GM10266 (cell line): ENCODE results near the gene NCBP2L.

Experiments used
- DNase-seq: peaks from one replicate; pipeline ENCODE4 v3.0.0; 2012; ENCODE audit errors: extremely low spot score
- TF ChIP-seq, protein P1 (sequence below): IDR thresholded peaks from 2 replicates; pipeline ENCODE4 v1.5.1; 2012; ENCODE audit warnings: mild to moderate bottlenecking, low read depth; ENCODE audit not compliant: control insufficient read depth, insufficient read depth; ENCODE audit errors: missing control alignments

The NCBP2L gene

DNA sequence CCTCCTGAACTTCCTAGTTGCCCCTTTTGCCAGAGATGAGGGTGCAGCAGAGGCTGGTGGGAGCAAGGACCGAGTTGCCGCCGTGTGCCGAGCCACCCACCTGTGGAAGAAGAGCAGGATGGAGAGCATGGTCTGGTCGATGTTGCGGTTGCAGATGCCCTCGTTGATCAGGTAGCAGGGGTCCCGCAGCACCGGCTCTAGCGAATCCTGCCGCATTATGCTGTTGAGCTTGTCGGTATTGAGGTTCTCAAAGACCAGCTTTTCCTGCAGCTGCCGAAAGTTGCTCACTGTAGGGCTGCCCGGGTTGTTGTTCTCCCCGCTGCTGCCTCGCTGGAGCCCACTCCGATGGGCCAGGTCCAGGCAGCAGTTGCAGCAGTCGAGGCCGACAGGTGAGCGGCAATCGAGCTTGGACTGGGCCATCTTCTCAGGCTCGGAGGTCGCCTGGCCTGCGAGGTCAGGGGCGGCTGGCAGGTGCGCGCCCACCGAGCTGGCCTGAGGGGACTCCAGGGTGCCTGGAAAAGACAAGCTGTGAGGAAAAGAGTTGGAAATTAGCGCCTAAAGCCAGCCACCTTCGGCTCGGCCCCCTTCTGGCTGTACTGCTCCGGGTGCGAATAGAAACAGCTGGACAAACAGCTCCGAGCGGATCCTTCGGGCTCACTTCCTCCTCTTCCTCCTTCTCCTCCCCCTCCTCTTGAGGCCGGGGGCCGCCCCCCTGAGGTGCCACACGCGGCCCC, 2.4 kb upstream of the NCBP2L start:
- no peak for DNase-seq
- TF ChIP-seq, protein P1, sequence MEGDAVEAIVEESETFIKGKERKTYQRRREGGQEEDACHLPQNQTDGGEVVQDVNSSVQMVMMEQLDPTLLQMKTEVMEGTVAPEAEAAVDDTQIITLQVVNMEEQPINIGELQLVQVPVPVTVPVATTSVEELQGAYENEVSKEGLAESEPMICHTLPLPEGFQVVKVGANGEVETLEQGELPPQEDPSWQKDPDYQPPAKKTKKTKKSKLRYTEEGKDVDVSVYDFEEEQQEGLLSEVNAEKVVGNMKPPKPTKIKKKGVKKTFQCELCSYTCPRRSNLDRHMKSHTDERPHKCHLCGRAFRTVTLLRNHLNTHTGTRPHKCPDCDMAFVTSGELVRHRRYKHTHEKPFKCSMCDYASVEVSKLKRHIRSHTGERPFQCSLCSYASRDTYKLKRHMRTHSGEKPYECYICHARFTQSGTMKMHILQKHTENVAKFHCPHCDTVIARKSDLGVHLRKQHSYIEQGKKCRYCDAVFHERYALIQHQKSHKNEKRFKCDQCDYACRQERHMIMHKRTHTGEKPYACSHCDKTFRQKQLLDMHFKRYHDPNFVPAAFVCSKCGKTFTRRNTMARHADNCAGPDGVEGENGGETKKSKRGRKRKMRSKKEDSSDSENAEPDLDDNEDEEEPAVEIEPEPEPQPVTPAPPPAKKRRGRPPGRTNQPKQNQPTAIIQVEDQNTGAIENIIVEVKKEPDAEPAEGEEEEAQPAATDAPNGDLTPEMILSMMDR, result no peak

DNA sequence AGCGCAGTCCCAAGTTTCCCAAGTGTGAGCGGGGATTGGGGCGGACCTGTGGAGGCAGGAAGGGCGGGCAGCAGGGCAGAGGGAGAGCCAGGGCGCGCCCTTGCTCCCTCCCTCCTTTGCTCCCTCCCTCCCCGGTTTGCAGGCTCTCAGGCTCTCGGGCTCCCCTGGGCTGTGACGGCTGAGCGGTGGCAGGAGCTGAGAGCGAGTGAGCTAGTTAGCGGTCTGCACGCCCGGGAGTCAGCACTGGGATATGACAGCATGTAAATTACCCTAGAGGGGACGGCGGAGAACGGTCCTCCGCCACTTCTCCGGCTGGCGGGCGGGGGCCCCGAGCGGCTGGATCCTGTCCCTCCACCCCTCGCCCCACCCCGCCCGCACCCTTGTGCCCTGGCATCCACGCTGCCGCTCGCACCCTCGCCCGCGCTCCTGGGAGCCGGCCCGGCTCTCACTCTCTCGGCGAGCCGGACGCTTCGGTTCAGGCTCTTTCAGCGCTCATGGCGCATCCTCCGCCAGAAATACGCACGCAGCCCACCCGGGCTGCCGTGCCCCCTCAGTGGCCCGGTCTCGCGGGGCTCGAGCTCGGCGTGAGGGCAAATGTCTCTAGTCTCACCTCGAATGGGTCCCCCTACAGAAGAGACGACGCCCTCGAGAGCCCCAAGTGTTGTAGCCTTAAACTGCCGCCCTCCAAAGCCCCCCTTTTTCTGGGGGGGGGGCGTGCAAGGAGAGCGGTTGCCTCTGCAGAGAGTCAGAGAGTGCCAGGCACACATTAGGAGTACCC, 1.6 kb upstream of the NCBP2L start, which contains the start of gene TSC22D3:
Gene TSC22D3, minus strand, starts transcription at position 54 of the 778 bp plus-strand sequence. CDS start 368 bp downstream, outside the sequence.
- DNase-seq, result peak; percentile 50
- TF ChIP-seq, protein P1, result peak; percentile 19

DNA sequence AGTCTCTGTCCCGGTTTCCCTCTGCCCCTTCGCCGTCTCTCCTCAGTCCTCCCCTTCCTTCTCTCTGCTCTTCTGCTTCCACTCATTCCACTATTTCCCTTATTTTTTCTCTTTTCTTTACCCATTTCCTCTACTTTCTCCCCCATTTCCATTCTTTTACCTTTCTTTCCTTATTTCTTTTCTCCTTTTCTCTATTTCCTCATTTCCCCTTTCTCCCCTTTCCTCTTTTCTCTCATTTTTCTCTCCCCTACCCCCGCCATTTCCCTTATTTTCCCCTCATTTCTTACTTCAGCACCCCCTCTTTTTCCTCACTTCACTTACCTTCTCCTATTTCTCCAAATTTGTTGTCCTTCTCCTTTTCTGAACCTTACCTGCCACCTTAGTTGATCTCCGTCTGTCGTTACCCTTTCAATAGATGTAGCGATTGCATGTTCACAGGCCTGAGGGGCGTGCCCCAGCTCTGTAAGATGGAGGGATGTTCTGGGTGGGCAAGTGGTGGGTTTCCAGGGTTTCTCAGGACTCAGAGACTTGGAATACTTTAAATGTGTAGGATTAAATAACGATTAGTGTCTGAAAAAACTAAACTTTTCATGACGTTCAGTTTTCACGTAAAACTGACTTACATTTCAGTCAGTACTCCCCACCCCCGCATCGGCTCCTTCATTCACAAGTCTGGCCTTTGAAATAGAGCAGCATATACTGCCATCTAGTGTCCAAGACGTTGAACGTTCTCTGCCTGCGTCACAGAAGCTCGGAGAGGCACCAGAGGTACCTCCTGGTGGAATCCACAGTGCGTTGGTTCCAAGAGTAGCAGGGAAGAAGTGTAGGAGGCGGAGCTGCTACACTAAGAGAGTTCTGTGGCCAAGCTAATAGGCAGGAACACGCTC, 641 bp upstream of the NCBP2L start:
- TF ChIP-seq, protein P1, result peak; percentile 56
- peak; percentile 73 for DNase-seq

DNA sequence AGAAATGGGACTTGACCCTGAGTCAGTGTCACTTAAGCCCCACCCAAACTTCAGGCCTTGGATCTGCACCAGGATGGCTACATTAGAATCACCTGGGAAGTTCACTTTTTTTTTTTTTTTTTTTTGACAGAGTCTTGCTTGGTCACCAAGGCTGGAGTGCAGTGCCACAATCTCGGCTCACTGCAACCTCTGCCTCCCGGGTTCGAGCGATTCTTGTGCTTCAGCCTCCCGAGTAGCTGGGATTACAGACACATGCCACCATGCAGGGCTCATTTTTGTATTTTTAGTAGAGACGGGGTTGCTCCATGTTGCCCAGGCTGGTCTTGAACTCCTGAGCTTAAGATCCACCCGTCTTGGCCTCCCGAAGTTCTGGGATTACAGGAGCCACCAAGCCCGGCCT, 3.0 kb downstream of the NCBP2L start:
- TF ChIP-seq, protein P1, result no peak
- no peak for DNase-seq

DNA sequence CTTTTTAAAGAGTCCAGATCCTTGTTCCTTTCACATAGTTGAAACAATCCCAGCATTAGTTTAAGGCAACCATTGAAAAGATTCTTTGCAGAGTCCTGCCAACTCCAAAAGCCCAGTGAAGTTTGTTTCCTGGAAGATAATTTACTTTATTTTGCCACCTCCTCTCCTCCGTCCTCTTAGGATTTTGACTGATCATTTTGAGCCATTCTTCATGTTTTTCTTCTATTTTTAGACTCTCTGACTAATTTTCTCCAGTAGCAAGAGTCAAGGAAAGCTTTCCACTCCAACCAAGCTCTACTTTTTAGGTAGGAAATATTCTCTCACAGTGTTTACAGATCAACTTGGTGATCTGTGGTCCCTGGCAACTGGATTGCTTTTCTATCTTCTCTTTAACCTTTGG, 10.3 kb downstream of the NCBP2L start:
- DNase-seq, result no peak
- TF ChIP-seq, protein P1, result no peak

DNA sequence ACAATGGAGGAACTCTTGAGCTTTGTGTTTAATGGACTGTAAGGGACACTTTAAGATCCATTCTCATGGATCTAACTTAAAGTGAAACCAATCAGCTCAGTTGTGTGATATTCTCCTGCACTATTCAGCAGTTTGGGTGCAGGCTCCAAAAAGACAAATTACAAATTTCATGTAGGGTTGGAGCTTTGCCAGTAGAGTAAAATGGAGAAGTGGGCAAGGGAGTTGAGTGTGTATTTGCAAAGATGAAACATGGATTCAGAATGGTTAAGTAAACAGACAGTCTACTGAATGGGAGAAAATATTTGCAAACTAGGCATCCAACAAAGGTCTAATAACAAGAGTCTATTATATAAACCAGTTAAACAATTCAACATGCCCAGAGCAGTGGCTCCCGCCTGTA, 26.9 kb downstream of the NCBP2L start:
- TF ChIP-seq, protein P1, result no peak
- DNase-seq, result no peak
